BJ (cell line): ENCODE data around the gene PDGFB. TPM values are rescaled to one million over a fixed set of nuclear protein-coding genes. Genes with fewer than 3 reads are reported as not detected.

ENCODE experiments used
- CTCF ChIA-PET: fragments of 350-600 bp; formaldehyde crosslinking; extraction: SDS; loops from one replicate; lab custom pipeline; 2021; ENCODE audit warnings: antibody characterized with exemption, inconsistent platforms; lab: Yijun Ruan, JAX
- POLR2A ChIA-PET: fragments of 300-600 bp; sonication (Branson Sonifier 250); formaldehyde crosslinking; extraction: SDS; loops from one replicate; lab custom pipeline; 2021; ENCODE audit warnings: antibody characterized with exemption; lab: Charles Lee
- DNase-seq: peaks from one replicate; pipeline ENCODE4 v3.0.0-alpha.2; 2011; ENCODE audit warnings: low read depth
- H3K27me3 ChIP-seq: 2 replicates; pipeline ENCODE4 v1.6.0; 2011; ENCODE audit warnings: low read length; ENCODE audit not compliant: control insufficient read depth, insufficient read depth
- H3K36me3 ChIP-seq: 2 replicates; pipeline ENCODE4 v1.5.1; 2011; ENCODE audit warnings: low read length; ENCODE audit not compliant: control insufficient read depth, insufficient read depth
- H3K4me3 ChIP-seq: 2 replicates; pipeline ENCODE4 v1.5.1; 2011; ENCODE audit warnings: low read depth, mild to moderate bottlenecking, control low read depth, low read length
- polyA plus RNA-seq: library from polyadenylated mRNA; depleted of rRNA; stranded (reverse); fragments of >200 nt; gene quantifications from 2 replicates; pipeline ENCODE4 v1.2.3, GENCODE V29; 2011
- TF ChIP-seq, protein P1 (sequence below): IDR thresholded peaks from 2 replicates; pipeline ENCODE4 v1.5.1; 2011; ENCODE audit warnings: low read depth, mild to moderate bottlenecking, control low read depth, inconsistent platforms, low read length, moderate library complexity; ENCODE audit not compliant: insufficient read depth

The PDGFB gene
- polyA plus RNA-seq, 1 experiment, result 0.13 TPM

DNA sequence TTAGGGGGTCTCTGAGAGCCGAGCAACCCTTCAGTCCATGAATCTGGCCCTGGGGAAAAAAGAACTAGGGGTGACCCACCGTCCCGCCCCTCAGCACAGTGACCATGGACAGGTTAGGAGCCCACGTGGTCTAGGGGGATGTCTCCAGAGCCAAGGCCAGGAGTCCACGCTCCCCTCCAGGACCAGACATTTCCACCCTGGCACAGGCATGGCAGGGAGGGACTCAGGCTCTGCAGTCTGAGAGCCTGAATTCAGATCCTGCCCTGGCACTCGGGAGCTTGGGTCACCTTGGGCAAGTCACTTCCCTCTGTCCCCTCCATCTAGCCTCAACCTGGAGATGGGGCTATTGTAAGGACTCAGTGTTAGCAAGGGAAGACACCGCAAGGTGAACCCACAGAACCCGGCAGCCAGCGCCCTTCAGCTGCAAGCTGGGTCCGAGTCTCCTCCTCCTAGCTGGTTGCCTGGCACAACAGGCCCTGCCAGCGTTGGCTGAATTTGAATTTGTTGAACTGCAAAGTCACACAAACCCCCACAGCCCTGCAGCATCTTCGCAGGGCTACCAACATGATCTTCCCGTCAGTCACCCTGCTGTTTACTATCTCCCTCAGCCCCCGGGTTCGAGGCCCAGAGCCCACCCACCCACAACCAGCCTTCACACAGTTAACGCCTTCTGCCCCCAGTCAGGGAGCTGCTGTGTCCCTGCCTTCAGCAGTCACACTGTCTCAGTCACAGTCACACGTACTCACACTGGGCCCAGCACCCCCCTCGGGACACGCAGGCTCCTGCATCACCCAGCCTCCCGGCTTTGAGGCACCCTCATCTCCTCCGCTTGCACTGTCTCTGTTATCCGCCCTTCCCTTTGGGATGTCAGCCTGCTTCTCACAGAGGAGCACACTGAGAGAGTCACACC lies 603 bp upstream of the PDGFB start:
- TF ChIP-seq, protein P1, sequence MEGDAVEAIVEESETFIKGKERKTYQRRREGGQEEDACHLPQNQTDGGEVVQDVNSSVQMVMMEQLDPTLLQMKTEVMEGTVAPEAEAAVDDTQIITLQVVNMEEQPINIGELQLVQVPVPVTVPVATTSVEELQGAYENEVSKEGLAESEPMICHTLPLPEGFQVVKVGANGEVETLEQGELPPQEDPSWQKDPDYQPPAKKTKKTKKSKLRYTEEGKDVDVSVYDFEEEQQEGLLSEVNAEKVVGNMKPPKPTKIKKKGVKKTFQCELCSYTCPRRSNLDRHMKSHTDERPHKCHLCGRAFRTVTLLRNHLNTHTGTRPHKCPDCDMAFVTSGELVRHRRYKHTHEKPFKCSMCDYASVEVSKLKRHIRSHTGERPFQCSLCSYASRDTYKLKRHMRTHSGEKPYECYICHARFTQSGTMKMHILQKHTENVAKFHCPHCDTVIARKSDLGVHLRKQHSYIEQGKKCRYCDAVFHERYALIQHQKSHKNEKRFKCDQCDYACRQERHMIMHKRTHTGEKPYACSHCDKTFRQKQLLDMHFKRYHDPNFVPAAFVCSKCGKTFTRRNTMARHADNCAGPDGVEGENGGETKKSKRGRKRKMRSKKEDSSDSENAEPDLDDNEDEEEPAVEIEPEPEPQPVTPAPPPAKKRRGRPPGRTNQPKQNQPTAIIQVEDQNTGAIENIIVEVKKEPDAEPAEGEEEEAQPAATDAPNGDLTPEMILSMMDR, result no peak
- no peak for DNase-seq
- POLR2A ChIA-PET, result no interaction called here
- CTCF ChIA-PET, result interaction anchor here (1.5 to 1.7 kb wide), 3 partner anchors 72 to 285 kb away, joined by 4 to 5 read pairs (median 4); no protein-coding TSS in a partner anchor
- H3K36me3 ChIP-seq, result no peaks in the 10 kb centered on the region
- H3K27me3 ChIP-seq, result peaks cover 26% of the 10 kb centered on the region
- H3K4me3 ChIP-seq, result no peak overlapping the region

DNA sequence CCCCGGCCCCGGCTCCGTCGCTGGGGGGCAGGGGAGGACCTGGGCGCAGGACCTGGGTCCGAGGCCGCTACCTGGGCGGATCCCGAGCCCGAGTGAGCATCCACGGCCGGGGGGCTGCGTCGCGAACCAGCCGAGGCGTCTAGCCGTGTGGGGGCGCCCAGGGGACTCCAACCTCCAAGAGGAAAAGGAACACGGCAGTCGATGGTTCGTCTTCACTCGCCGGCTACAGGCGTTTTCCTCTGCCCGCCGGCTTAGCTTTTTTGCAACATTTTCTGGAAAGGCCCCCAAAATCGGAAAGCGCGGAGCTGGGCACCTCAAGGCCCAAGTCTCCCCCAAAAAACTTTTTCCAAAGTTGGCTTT lies 666 bp downstream of the PDGFB start:
- POLR2A ChIA-PET, result no interaction called here
- TF ChIP-seq, protein P1, result no peak
- CTCF ChIA-PET, result interaction anchor here (1.5 to 1.7 kb wide), 2 partner anchors 73 kb away, joined by 4 to 5 read pairs; no protein-coding TSS in a partner anchor
- DNase-seq, result no peak
- Histone ChIP-seq H3K36me3 (no peaks in the 10 kb centered on the region), H3K27me3 (peaks cover 26% of the 10 kb centered on the region), H3K4me3 (no peak overlapping the region)

GRCh38 chr22:39243439-39244135 lies 1.2 kb downstream of the PDGFB start:
- DNase-seq, result no peak
- TF ChIP-seq, protein P1, result no peak
- no peak overlapping the region for H3K4me3 ChIP-seq
- H3K27me3 ChIP-seq, result peaks cover 26% of the 10 kb centered on the region
- ChIA-PET CTCF (no interaction called here), POLR2A (no interaction called here)
- H3K36me3 ChIP-seq, result no peaks in the 10 kb centered on the region

DNA sequence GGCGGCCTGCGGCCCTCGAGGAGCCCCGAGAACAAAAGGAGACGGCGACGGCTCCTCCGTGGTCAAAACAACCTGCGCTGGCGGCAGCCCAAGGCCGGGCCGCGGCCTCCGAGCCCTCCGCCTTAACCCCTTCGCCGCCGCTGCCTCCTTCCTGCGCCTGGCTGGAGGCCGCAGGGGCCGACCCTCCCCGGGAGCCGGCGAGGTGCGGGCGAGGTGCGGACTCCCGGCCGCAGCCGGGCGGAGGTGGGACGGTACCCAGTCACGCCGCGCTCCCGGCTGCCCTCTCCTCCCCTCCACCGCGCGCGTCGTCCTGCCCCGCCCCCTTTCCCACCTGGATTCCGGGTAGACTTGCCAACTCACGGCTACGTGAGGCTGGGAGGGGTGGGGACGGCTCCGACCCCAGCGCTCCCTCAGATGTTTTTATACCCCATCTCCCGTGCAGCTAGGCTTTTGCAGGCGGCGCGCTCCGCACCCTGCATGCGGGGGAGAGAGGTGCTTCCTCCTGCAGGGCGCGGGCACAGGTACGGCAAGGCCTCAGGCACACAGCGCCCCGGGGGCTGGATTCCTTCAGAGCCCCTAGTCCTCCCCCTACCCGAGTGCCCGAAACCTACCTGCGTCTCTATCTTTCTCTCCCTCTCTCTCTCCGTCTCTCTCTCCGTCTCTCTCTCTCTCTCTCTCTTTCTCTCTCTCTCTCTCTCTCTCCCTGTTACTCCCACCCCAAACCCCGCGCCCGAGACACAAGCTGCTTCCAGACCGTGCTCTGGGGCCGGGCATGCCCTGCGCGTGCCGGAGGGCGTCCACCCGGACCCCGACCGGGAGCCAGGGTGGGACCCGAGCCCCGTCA lies 2.0 kb downstream of the PDGFB start:
- POLR2A ChIA-PET, result no interaction called here
- TF ChIP-seq, protein P1, result no peak
- CTCF ChIA-PET, result no interaction called here
- no peak overlapping the region for H3K4me3 ChIP-seq
- H3K27me3 ChIP-seq, result peaks cover 26% of the 10 kb centered on the region
- no peak for DNase-seq
- no peaks in the 10 kb centered on the region for H3K36me3 ChIP-seq
